ENCODE measurements around the gene SLC38A10. TPM values are rescaled to one million over a fixed set of nuclear protein-coding genes. Genes with fewer than 3 reads are reported as not detected.

The SLC38A10 gene
- 151 and 240 TPM in 2 replicates for total RNA-seq

GRCh38 chr17:81295031-81295675, at the start of gene SLC38A10:
Gene SLC38A10, minus strand, starts transcription at chr17:81295307. Its CDS starts 386 bp downstream, at chr17:81294921.

GRCh38 chr17:81238815-81239713, 56.0 kb downstream of the SLC38A10 start, which contains the start of the genes NDUFAF8 and TEPSIN:
Gene NDUFAF8, plus strand, starts transcription at chr17:81239318. Its CDS starts 46 bp downstream, at chr17:81239364.
Gene TEPSIN, minus strand, starts transcription at chr17:81239055. Its CDS starts 22 bp downstream, at chr17:81239033.

DNA sequence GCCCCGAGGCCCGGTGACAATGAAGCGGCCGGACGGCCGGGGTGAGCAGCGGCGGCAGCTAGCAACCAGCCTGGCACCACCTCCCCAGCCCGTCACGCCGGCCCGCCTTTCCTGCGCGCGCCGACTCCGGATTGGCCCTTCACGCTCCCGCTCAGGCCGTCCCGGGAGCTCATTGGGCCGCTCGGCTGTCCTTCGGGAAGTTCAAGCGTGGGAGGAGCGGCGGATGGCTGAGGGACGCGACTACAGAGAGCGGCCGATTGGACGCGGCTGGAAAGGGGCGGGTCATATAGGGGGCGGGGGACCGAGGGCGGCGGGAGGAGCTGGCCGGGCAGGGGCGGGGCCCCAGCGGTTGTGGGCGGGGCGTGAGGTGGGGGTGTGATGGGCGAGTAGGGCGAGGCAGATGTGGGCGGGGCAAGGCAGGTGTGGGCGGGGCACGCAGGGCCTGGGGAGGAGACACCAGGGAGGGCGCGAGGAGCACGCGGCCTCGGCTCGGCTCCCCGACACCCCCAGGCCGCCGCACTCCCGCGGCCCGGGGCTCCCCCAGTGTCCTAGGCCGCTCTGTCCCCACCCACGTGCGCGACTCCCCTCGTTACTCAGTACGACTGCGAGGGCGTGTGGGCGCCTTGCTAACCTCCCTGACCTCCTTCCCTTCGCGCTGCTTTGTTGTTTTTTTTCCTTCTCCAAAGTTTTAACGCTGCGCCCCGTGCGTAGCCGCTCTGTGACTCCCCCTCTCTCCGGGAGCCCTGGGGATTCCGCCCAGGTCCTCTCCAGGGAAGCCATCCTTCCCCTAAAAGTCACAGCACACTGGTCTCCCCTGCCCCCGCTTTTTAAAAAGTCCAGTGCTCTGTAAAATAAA, 72.0 kb downstream of the SLC38A10 start, which contains the start of gene CEP131:
Gene CEP131, minus strand, starts transcription at position 60 of the 856 bp plus-strand sequence. CDS start 2,909 bp downstream, outside the sequence.

Other genes with a start within 250 kb of the SLC38A10 start
- gene PVALEF, start 129.8 kb downstream of the SLC38A10 start, total RNA-seq, result not detected in 2 replicates
- gene AATK, start 129.1 kb downstream of the SLC38A10 start, total RNA-seq, result 0.23 and 0.30 TPM in 2 replicates
- gene CEP131, start 72.3 kb downstream of the SLC38A10 start, total RNA-seq, result 6.2 and 10.1 TPM in 2 replicates
- 11.9 and 14.2 TPM in 2 replicates for gene TEPSIN, start 56.3 kb downstream of the SLC38A10 start, total RNA-seq
- gene NDUFAF8, start 56.0 kb downstream of the SLC38A10 start, total RNA-seq, result 26.6 and 27.0 TPM in 2 replicates
- gene BAHCC1, start 100.2 kb upstream of the SLC38A10 start, total RNA-seq, result 3.0 and 9.0 TPM in 2 replicates
- 6,408 and 8,170 TPM in 2 replicates for gene ACTG1, start 217.5 kb upstream of the SLC38A10 start, total RNA-seq
- 1.2 and 2.7 TPM in 2 replicates for gene FSCN2, start 233.1 kb upstream of the SLC38A10 start, total RNA-seq

Data from smooth muscle cell of the umbilical artery (primary cell).